GM12878 (cell line): ENCODE measurements around the gene CCNJL. TPM values are rescaled to one million over a fixed set of nuclear protein-coding genes. Genes with fewer than 3 reads are reported as not detected.

Experiments
- ATAC-seq: fragments of 200-7000 bp; cut with Tn5 transposase; 3 replicates; pipeline ENCODE4 v1.9.1; 2020; ENCODE audit warnings: mild to moderate bottlenecking, moderate library complexity
- BruUV-seq: library from RNA; stranded (reverse); fragments of 400-500 nt; replicated peaks from 2 replicates; lab custom pipeline; 2021; lab: Mats Ljungman, UMichigan
- CTCF ChIA-PET: fragments of 300-600 bp; sonication (Branson Sonifier 250); formaldehyde crosslinking; extraction: SDS; loops from one replicate; lab custom pipeline; 2021; ENCODE audit warnings: inconsistent platforms; lab: Yijun Ruan, JAX
- POLR2A ChIA-PET: fragments of 350-600 bp; formaldehyde crosslinking; extraction: SDS; loops from one replicate; lab custom pipeline; 2021; ENCODE audit warnings: inconsistent platforms; lab: Charles Lee
- RAD21 ChIA-PET: fragments of 300-600 bp; sonication (Branson Sonifier 250); formaldehyde crosslinking; loops from one replicate; lab custom pipeline; 2023; ENCODE audit warnings: antibody characterized with exemption; ENCODE audit not compliant: unreplicated experiment; lab: Charles Lee
- SMC1A ChIA-PET: fragments of 300-600 bp; sonication (Branson Sonifier 250); formaldehyde crosslinking; loops from one replicate; lab custom pipeline; 2023; ENCODE audit not compliant: unreplicated experiment, uncharacterized antibody; lab: Charles Lee
- DNase-seq: peaks from one replicate; pipeline ENCODE4 v3.0.0-alpha.2; 2011; ENCODE audit warnings: low read depth, low spot score
- FAIRE-seq: peaks from 3 replicates; lab custom pipeline; 2011; peaks lifted over from hg19 to GRCh38; lab: Jason Lieb, UNC
- H2AFZ ChIP-seq: 2 replicates; pipeline ENCODE4 v1.6.0; 2011; ENCODE audit warnings: low read depth, low read length, control low read depth; ENCODE audit not compliant: control insufficient read depth
- H3K27ac ChIP-seq: 2 replicates; pipeline ENCODE4 v1.5.1; 2011; ENCODE audit warnings: control low read depth; ENCODE audit not compliant: control insufficient read depth, insufficient read depth
- H3K27me3 ChIP-seq, 2 experiments: replicated peaks in 1 of 2; 2 replicates each; pipeline versions ENCODE4 v1.6.0 to v1.6.1; 2011; ENCODE audit warnings: low read length in 1 of 2; ENCODE audit not compliant: control insufficient read depth in 2 of 2, insufficient read depth in 2 of 2
- H3K36me3 ChIP-seq, 2 experiments: 2 replicates each; pipeline ENCODE4 v1.5.1; 2011; ENCODE audit warnings: low read length in 1 of 2; ENCODE audit not compliant: control insufficient read depth in 2 of 2, insufficient read depth in 2 of 2
- H3K4me1 ChIP-seq: 2 replicates; pipeline ENCODE4 v1.6.1; 2011; ENCODE audit warnings: mild to moderate bottlenecking, low read length, moderate library complexity, mixed read lengths; ENCODE audit not compliant: control insufficient read depth, insufficient read depth
- H3K4me2 ChIP-seq: 2 replicates; pipeline ENCODE4 v1.6.0; 2011; ENCODE audit warnings: control low read depth; ENCODE audit not compliant: control insufficient read depth, insufficient read depth
- H3K4me3 ChIP-seq: fragments of 200-600 bp; sonication (generic); 2 replicates; pipeline ENCODE4 v1.5.1; 2016
- H3K79me2 ChIP-seq: 2 replicates; pipeline ENCODE4 v1.6.0; 2011; ENCODE audit warnings: low read length; ENCODE audit not compliant: control insufficient read depth, insufficient read depth
- H3K9ac ChIP-seq: 2 replicates; pipeline ENCODE4 v1.8.0; 2011; ENCODE audit warnings: low read length, control low read depth, mixed read lengths; ENCODE audit not compliant: control insufficient read depth, insufficient read depth
- H3K9me3 ChIP-seq: replicated peaks from 3 replicates; pipeline ENCODE4 v1.5.1; 2011; ENCODE audit warnings: mild to moderate bottlenecking, low read length; ENCODE audit not compliant: control insufficient read depth, insufficient read depth
- H4K20me1 ChIP-seq: 2 replicates; pipeline ENCODE4 v1.6.0; 2011; ENCODE audit not compliant: control insufficient read depth, insufficient read depth
- ATF3 ChIP-seq: IDR thresholded peaks from 2 replicates; pipeline ENCODE4 v1.6.1; 2011; ENCODE audit warnings: low read depth, mild to moderate bottlenecking, low read length, moderate library complexity, borderline replicate concordance; ENCODE audit errors: extremely low read depth
- CREB1 ChIP-seq: IDR thresholded peaks from 2 replicates; pipeline ENCODE4 v1.6.1; 2012; ENCODE audit warnings: low read depth, mild to moderate bottlenecking, inconsistent platforms
- CTCF ChIP-seq, 3 experiments: IDR thresholded peaks in 2 of 3; conservative IDR thresholded peaks in 1 of 3; 2 replicates each; pipeline ENCODE4 v1.5.1; 2011; ENCODE audit warnings: low read depth in 3 of 3, low read length in 3 of 3, mild to moderate bottlenecking in 3 of 3, control low read depth in 2 of 3, moderate library complexity in 2 of 3, inconsistent platforms in 1 of 3, mixed read lengths in 1 of 3; ENCODE audit not compliant: control insufficient read depth in 2 of 3, insufficient read depth in 1 of 3; ENCODE audit errors: extremely low read depth in 1 of 3
- FOS ChIP-seq: IDR thresholded peaks from 3 replicates; pipeline ENCODE4 v1.6.1; 2011; ENCODE audit warnings: borderline replicate concordance; ENCODE audit not compliant: insufficient read length; ENCODE audit errors: extremely low read depth
- HDAC6 ChIP-seq: fragments of 200-600 bp; sonication (generic); IDR thresholded peaks from one replicate; pipeline ENCODE4 v1.8.0; 2017; ENCODE audit warnings: antibody characterized with exemption; ENCODE audit not compliant: unreplicated experiment
- HDGF ChIP-seq: fragments of 450-650 bp; IDR thresholded peaks from 2 replicates; pipeline ENCODE4 v1.6.1; 2016; ENCODE audit warnings: antibody characterized with exemption
- LARP7 ChIP-seq: fragments of 450-650 bp; IDR thresholded peaks from 2 replicates; pipeline ENCODE4 v1.6.1; 2017; ENCODE audit warnings: mild to moderate bottlenecking
- MYB ChIP-seq: fragments of 150-350 bp; IDR thresholded peaks from 2 replicates; pipeline ENCODE4 v1.6.1; 2014; ENCODE audit warnings: mild to moderate bottlenecking, low read depth, low read length, borderline replicate concordance
- NFXL1 ChIP-seq: fragments of 450-650 bp; IDR thresholded peaks from 2 replicates; pipeline ENCODE4 v1.6.1; 2017; ENCODE audit warnings: antibody characterized with exemption, mild to moderate bottlenecking, borderline replicate concordance
- NFYA ChIP-seq: IDR thresholded peaks from 2 replicates; pipeline ENCODE4 v1.6.1; 2011; ENCODE audit warnings: low read depth, mild to moderate bottlenecking, low read length, improper control_type of control experiment, borderline replicate concordance
- PML ChIP-seq: IDR thresholded peaks from 2 replicates; pipeline ENCODE4 v1.6.1; 2012; ENCODE audit warnings: low read length, inconsistent platforms
- RCOR1 ChIP-seq: conservative IDR thresholded peaks from 2 replicates; pipeline ENCODE4 v1.6.1; 2012; ENCODE audit warnings: low read depth, low read length, improper control_type of control experiment
- SUPT20H ChIP-seq: IDR thresholded peaks from 2 replicates; pipeline ENCODE4 v1.6.1; 2011; ENCODE audit warnings: low read depth, mild to moderate bottlenecking, low read length, moderate library complexity, borderline replicate concordance; ENCODE audit not compliant: control insufficient read depth
- ZSCAN29 ChIP-seq: fragments of 450-650 bp; IDR thresholded peaks from 2 replicates; pipeline ENCODE4 v1.6.1; 2017; ENCODE audit warnings: mild to moderate bottlenecking, moderate library complexity
- WGBS: methylation state at CpG from one replicate; pipeline ENCODE4 v1.1.6; 2016; ENCODE audit warnings: low lambda C conversion rate; ENCODE audit not compliant: insufficient replicate concordance, insufficient coverage; ENCODE audit errors: missing lambda C conversion rate; 5-methylcytosine and 5-hydroxymethylcytosine counted together
- in situ Hi-C: fragments of 300-500 bp; cut with MboI; formaldehyde crosslinking; loops from 9 replicates; pipeline ENCODE4 v1.14.3; 2018; ENCODE audit warnings: mixed read lengths
- intact Hi-C: fragments of 100-400 bp; cut with micrococcal nuclease; formaldehyde crosslinking; loops from one replicate; pipeline ENCODE4 v1.14.2; 2022; ENCODE audit not compliant: unreplicated experiment
- polyA plus RNA-seq, 11 experiments: library from polyadenylated mRNA; depleted of rRNA in 4 of 11; unstranded in 6 of 11; stranded (reverse) in 5 of 11; fragments of >200 nt; fragmentation: Nextera tagmentation in 4 of 11; fragmentation: Illumina TruSeq in 1 of 11; extraction: Ambion mirVana in 4 of 11; extraction: Trizol in 1 of 11; gene quantifications; 1 replicate in 1 of 11; 2 replicates in 10 of 11; pipeline versions ENCODE4 v1.2.1 to v1.2.3, GENCODE V29; 2011 to 2016; ENCODE audit warnings: inconsistent platforms in 2 of 11, missing spikeins in 2 of 11, low read depth in 1 of 11
- total RNA-seq, 4 experiments: library from RNA; depleted of rRNA in 3 of 4; stranded (reverse); fragments of >200 nt in 3 of 4; fragmentation: Illumina TruSeq in 1 of 4; extraction: Trizol in 1 of 4; gene quantifications; 2 replicates each; pipeline versions ENCODE4 v1.2.1 to v1.2.3, GENCODE V29; 2013 to 2021
- TF ChIP-seq, protein P1 (sequence below): fragments of 450-650 bp; IDR thresholded peaks from 2 replicates; pipeline ENCODE4 v1.6.1; 2016; ENCODE audit warnings: mild to moderate bottlenecking

The CCNJL gene
- total and polyA plus RNA-seq, 10 of the 15 experiments (the other 5 are each of a cell fraction or from before 2014, with no cell fraction given), result 0.09 to 0.20 (median 0.10) TPM; not detected in 7

DNA sequence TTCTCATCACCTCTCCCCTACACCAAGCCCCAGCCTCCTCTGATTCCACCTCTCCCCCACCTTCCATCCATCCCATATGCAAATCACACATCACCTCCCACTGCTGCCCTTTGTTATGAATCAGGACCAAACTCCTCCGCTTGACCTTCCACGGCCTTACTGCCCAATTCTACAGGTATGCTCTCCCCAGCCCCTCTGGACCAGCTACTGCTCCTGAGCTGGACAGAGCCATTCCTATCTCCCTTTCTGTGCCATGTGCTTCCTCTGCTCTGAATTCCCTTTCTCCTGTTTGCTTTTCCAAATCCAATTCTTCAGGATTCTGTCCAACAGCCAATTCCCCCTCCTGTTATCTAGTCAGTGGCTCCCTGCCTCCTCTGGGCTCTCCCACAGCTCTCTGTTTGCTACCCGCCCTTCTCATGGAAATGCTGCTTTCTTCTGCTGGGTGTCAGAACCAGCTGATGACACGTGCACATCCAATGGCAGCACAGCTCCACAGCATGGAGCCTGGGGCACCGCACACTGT lies 74.7 kb downstream of the CCNJL start (continued):
- TF ChIP-seq SUPT20H (no peak), LARP7 (no peak), RCOR1 (no peak), PML (no peak), FOS (no peak), HDGF (no peak), CTCF (IDR thresholded peaks at IDR 0.05 in 2 of 3, conservative IDR thresholded peaks at IDR 0.05 in 1 of 3; ENCODE audit: control insufficient read depth in 2 of 3, extremely low read depth in 1 of 3, insufficient read depth in 1 of 3, low read depth in 3 of 3, low read length in 3 of 3) (no peak), NFYA (no peak)

GRCh38 chr5:160235731-160236130 lies 76.6 kb downstream of the CCNJL start:
- Histone ChIP-seq H4K20me1 (no peaks in the 10 kb centered on the region), H3K4me1 (peaks cover 24% of the 10 kb centered on the region), H3K4me3 (no peak overlapping the region), H3K79me2 (no peaks in the 10 kb centered on the region), H3K9me3 (no peaks in the 10 kb centered on the region), H3K9ac (no peak overlapping the region), H3K36me3 (no peaks in the 10 kb centered on the region), H3K27ac (no peak overlapping the region), H2AFZ (no peak overlapping the region), H3K4me2 (no peak overlapping the region), H3K27me3 (no peaks in the 10 kb centered on the region)
- TF ChIP-seq MYB, result no peak
- TF ChIP-seq HDAC6, result no peak
- no peak for TF ChIP-seq ATF3
- no peak for TF ChIP-seq NFXL1
- TF ChIP-seq, protein P1, sequence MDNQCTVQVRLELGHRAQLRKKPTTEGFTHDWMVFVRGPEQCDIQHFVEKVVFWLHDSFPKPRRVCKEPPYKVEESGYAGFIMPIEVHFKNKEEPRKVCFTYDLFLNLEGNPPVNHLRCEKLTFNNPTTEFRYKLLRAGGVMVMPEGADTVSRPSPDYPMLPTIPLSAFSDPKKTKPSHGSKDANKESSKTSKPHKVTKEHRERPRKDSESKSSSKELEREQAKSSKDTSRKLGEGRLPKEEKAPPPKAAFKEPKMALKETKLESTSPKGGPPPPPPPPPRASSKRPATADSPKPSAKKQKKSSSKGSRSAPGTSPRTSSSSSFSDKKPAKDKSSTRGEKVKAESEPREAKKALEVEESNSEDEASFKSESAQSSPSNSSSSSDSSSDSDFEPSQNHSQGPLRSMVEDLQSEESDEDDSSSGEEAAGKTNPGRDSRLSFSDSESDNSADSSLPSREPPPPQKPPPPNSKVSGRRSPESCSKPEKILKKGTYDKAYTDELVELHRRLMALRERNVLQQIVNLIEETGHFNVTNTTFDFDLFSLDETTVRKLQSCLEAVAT, result no peak
- TF ChIP-seq ZSCAN29, result no peak
- no peak for TF ChIP-seq CREB1
- ATAC-seq (no peak), DNase-seq (no peak), FAIRE-seq (no peak)
- 19% methylated on average over 5 of the region's 5 CpGs for WGBS
- in situ Hi-C loops, result no loop called here
- RAD21 ChIA-PET, result no interaction called here
- intact Hi-C loops, result no loop called here
- POLR2A ChIA-PET, result interaction anchor here (0.6 kb wide), 1 partner anchor 19 kb away, joined by 5 read pairs; no protein-coding TSS in a partner anchor
- no TSS peak for BruUV-seq
- CTCF ChIA-PET, result no interaction called here
- SMC1A ChIA-PET, result no interaction called here
